Stomach smooth muscle (tissue), 2 donors: ENCODE results near the gene BET1L.

Source experiments
- H3K27ac ChIP-seq: one replicate; pipeline ENCODE4 v1.7.0; 2013; ENCODE audit warnings: mild to moderate bottlenecking, low read length, inconsistent platforms
- H3K27me3 ChIP-seq, 2 donors: one replicate each; pipeline ENCODE4 v1.7.0; 2013; ENCODE audit warnings: low read length in 2 of 2; ENCODE audit not compliant: insufficient read depth in 2 of 2, control insufficient read depth in 1 of 2
- H3K36me3 ChIP-seq, 2 donors: one replicate each; pipeline ENCODE4 v1.7.0; 2013; ENCODE audit warnings: low read length in 2 of 2; ENCODE audit not compliant: control insufficient read depth in 2 of 2, insufficient read depth in 2 of 2
- H3K4me1 ChIP-seq: one replicate; pipeline ENCODE4 v1.7.0; 2013; ENCODE audit warnings: low read length; ENCODE audit not compliant: control insufficient read depth, insufficient read depth
- H3K4me3 ChIP-seq, 2 donors: one replicate each; pipeline ENCODE4 v1.7.0; 2013; ENCODE audit warnings: low read length in 2 of 2
- H3K9ac ChIP-seq, 2 donors: one replicate each; pipeline ENCODE4 v1.7.0; 2013; ENCODE audit warnings: low read length in 2 of 2, mild to moderate bottlenecking in 1 of 2
- H3K9me3 ChIP-seq, 2 donors: one replicate each; pipeline ENCODE4 v1.7.0; 2013; ENCODE audit warnings: low read length in 2 of 2; ENCODE audit not compliant: control insufficient read depth in 2 of 2
- donor health status: healthy.
- donor health status: Pancreatic carcinoma.

BET1L gene

DNA sequence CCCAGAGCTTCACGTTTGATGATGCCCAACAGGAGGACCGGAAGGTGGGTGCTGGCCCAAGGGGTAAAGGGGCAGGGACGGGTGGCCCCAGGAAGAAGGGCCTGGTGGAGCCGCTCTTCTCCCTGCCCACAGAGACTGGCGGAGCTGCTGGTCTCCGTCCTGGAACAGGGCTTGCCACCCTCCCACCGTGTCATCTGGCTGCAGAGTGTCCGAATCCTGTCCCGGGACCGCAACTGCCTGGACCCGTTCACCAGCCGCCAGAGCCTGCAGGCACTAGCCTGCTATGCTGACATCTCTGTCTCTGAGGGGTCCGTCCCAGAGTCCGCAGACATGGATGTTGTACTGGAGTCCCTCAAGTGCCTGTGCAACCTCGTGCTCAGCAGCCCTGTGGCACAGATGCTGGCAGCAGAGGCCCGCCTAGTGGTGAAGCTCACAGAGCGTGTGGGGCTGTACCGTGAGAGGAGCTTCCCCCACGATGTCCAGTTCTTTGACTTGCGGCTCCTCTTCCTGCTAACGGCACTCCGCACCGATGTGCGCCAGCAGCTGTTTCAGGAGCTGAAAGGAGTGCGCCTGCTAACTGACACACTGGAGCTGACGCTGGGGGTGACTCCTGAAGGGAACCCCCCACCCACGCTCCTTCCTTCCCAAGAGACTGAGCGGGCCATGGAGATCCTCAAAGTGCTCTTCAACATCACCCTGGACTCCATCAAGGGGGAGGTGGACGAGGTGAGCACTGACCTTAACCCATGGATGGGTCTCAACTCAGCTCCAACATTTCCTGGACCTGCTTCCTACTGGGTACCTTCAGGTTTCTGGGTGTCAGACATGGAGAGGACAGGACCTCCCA lies 2.3 kb upstream of the BET1L start:
- Histone ChIP-seq H3K36me3 (peaks cover 41 to 55% of the 10 kb centered on the region in 2 donors), H3K9ac (peak overlapping the region; percentile 80 to 95), H3K27ac (peak overlapping the region; percentile 99), H3K27me3 (no peaks in the 10 kb centered on the region), H3K9me3 (no peaks in the 10 kb centered on the region), H3K4me3 (peak overlapping the region; percentile 74 to 96), H3K4me1 (peaks cover 52% of the 10 kb centered on the region)

DNA sequence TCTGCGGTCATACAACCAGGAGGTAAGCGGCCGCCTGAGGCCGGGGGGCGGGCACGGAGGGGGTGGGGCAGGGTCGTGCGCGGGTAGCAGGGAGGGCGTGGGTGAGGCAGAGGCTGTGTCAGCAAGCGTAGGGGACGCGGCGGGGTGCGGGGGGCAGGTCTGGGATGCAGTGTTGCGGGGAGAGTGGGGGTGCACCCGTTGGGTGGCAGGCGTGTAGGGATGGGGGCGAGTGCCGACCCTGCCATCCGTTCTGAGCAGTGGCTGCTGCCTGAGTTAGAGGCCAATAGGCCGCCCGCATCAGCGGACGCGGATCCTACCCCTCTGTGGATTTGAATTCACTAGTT lies 1.7 kb upstream of the BET1L start:
- Histone ChIP-seq H3K9ac (peak overlapping the region; percentile 80 to 95), H3K9me3 (no peaks in the 10 kb centered on the region), H3K36me3 (peaks cover 41 to 52% of the 10 kb centered on the region in 2 donors), H3K27ac (peak overlapping the region; percentile 99), H3K4me1 (peaks cover 57% of the 10 kb centered on the region), H3K4me3 (peak overlapping the region; percentile 74 to 96), H3K27me3 (no peaks in the 10 kb centered on the region)

DNA sequence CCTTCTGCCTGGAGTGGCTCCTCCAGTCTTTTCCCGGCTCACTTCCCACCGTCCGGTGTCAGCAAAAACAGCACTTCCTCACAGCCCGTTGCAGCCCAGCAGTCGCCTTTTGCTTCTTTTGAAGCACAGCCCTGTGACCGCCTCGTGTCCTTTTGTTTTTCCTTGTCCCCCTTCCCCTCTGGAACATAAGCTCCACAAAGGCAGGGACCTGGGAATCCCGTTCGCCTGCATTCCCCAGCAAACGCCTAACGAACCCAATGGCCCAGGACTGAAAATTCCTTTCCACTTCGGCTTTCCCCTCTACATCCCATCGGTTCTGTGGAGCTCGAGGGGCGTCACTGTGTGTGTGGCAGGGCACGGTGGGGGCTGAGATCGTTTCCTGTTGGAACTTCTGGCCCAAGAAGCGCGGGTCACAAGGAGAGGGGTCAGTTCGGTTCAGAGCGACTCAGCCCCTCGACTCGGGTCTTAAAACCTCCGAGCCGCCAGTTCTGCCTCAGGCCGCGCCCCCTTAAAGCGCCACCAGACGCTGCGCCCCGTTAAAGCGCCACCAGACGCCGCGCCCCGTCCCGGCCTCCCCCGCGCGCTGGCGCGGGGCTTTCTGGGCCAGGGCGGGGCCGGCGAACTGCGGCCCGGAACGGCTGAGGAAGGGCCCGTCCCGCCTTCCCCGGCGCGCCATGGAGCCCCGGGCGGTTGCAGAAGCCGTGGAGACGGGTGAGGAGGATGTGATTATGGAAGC lies 1.1 kb upstream of the BET1L start:
- H3K9ac ChIP-seq: peak overlapping the region; percentile 95 to 97
- H3K36me3 ChIP-seq: peaks cover 46 to 55% of the 10 kb centered on the region in 2 donors
- H3K4me1 ChIP-seq: peaks cover 59% of the 10 kb centered on the region
- H3K27ac ChIP-seq: peak overlapping the region; percentile 99
- H3K9me3 ChIP-seq: no peaks in the 10 kb centered on the region
- no peaks in the 10 kb centered on the region for H3K27me3 ChIP-seq
- peak overlapping the region; percentile 74 to 96 for H3K4me3 ChIP-seq

DNA sequence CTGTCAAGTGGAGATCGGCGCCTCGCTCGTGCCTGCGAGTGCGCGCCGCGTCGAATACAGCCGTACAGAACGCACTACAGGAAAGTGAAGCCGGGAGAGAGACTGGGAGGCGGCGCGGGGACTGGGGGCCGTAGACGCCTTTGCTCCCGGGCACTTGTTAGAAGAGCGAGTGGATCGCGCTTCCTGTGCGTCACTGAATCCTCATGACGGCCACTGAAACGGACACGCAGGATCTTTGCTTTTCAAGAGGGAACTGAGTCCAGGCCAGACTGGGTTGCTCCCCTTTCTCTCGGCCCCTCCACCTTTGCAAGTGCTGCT lies 623 bp upstream of the BET1L start:
- Histone ChIP-seq H3K4me3 (peak overlapping the region; percentile 74 to 96), H3K9ac (peak overlapping the region; percentile 95 to 97), H3K36me3 (peaks cover 43 to 55% of the 10 kb centered on the region in 2 donors), H3K27ac (peak overlapping the region; percentile 99), H3K4me1 (peaks cover 59% of the 10 kb centered on the region), H3K9me3 (no peaks in the 10 kb centered on the region), H3K27me3 (no peaks in the 10 kb centered on the region)

GRCh38 chr11:206526-207207 lies 532 bp downstream of the BET1L start:
- Histone ChIP-seq H3K27ac (peak overlapping the region; percentile 99), H3K9ac (peak overlapping the region; percentile 91 to 95), H3K4me3 (peak overlapping the region; percentile 92 to 96), H3K36me3 (peaks cover 32 to 45% of the 10 kb centered on the region in 2 donors), H3K27me3 (no peaks in the 10 kb centered on the region), H3K4me1 (peaks cover 59% of the 10 kb centered on the region), H3K9me3 (no peaks in the 10 kb centered on the region)

- Histone ChIP-seq H3K27ac (no peak overlapping the region), H3K4me3 (peak overlapping the region; percentile 92 to 96), H3K27me3 (no peaks in the 10 kb centered on the region), H3K36me3 (peaks cover 25 to 41% of the 10 kb centered on the region in 2 donors), H3K9ac (peak overlapping the region; percentile 91 to 95), H3K4me1 (peaks cover 56% of the 10 kb centered on the region), H3K9me3 (no peaks in the 10 kb centered on the region)
Observed at GRCh38 chr11:206002-206384, 1.2 kb downstream of the BET1L start.

- no peaks in the 10 kb centered on the region for H3K9me3 ChIP-seq
- H3K4me3 ChIP-seq: peak overlapping the region; percentile 92 to 96
- H3K36me3 ChIP-seq: peaks cover 21 to 41% of the 10 kb centered on the region in 2 donors
- H3K4me1 ChIP-seq: peaks cover 50% of the 10 kb centered on the region
- H3K9ac ChIP-seq: peak overlapping the region; percentile 91 to 95
- H3K27ac ChIP-seq: no peak overlapping the region
- H3K27me3 ChIP-seq: no peaks in the 10 kb centered on the region
Observed at GRCh38 chr11:205221-206001, 1.8 kb downstream of the BET1L start.

DNA sequence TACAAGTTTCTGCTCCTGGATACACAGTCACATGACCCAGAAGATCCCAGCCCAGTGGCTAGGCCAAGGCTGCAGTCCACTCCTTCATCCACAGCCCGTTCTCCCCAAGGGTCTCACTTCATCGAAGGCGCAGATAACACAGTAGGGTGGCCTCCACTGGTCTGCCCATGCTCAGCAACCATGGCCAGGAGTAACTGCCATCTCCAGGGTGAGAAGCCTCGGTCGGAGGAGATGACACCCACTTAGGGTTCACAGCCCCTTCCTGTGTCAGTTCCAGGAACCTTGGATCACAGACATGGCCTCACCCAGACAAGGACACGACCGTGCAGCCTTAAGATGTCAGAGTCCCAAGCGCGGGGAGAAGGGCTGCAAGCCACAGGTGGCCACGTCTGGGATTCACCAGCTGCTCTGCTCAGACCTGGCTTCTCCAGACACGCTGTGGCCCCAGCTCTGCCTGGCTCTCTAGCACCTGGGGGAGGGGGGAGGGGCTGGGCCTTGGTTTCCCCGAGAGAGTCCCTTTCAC lies 2.6 kb downstream of the BET1L start:
- no peaks in the 10 kb centered on the region for H3K27me3 ChIP-seq
- H3K9me3 ChIP-seq: no peaks in the 10 kb centered on the region
- H3K4me3 ChIP-seq: no peak overlapping the region
- no peak overlapping the region for H3K27ac ChIP-seq
- H3K36me3 ChIP-seq: peaks cover 21 to 39% of the 10 kb centered on the region in 2 donors
- peaks cover 43% of the 10 kb centered on the region for H3K4me1 ChIP-seq
- H3K9ac ChIP-seq: no peak overlapping the region

DNA sequence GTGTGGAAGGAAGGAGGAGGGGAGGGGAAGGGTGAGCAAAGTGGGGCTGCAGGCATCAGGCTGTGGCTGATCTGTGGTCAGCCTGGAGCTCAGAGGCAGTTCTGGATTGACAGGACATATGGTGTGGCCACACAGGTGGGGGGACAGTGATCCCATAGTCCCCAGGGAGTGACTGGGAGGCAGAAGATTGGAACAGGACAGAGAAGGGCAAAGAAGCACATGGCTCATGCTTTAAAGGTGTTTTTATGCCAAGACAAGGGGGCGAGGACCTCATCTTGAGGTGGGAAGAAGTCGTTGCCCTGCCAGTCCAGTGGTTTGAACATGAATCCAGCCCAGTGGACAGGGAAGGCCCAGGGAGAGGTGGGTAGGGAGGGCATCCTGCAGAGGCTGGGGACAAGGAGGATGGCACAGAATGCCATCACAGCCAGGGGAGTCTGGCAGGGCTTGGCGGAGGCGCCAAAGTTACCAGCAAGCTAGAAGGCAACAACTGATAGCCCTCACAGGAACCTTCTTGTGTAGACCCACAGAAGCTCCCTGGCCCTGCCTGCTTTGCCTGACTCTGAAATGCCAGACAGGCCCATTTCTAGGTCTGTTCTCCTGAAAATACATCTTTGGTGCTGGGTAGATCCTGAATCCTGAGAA lies 3.1 kb downstream of the BET1L start:
- no peak overlapping the region for H3K27ac ChIP-seq
- no peak overlapping the region for H3K4me3 ChIP-seq
- H3K9ac ChIP-seq: no peak overlapping the region
- peaks cover 37% of the 10 kb centered on the region for H3K4me1 ChIP-seq
- H3K9me3 ChIP-seq: no peaks in the 10 kb centered on the region
- no peaks in the 10 kb centered on the region for H3K27me3 ChIP-seq
- peaks cover 21 to 37% of the 10 kb centered on the region in 2 donors for H3K36me3 ChIP-seq
